ENCODE results near the gene TBC1D1. TPM values are rescaled to one million over a fixed set of nuclear protein-coding genes. Genes with fewer than 3 reads are reported as not detected.

TBC1D1 gene
- total and polyA plus RNA-seq, 2 experiments from 2014 or later = 53.9 to 151 TPM

- no peaks in the 10 kb centered on the region for H3K4me1 ChIP-seq (ENCODE audit: insufficient read depth)
- no peak for TF ChIP-seq ZNF331 (CRISPR knock-in tag; IDR thresholded peaks at IDR 0.05; ENCODE audit: low read depth)
- no peak for TF ChIP-seq ZNF462 (CRISPR knock-in tag; IDR thresholded peaks at IDR 0.05)
- TF ChIP-seq CREB1 (CRISPR knock-in tag; IDR thresholded peaks at IDR 0.05; ENCODE audit: low read depth) = no peak
- no peak for TF ChIP-seq ZNF114 (CRISPR knock-in tag; IDR thresholded peaks at IDR 0.05)
- no peak for TF ChIP-seq CTCF (conservative IDR thresholded peaks at IDR 0.05; ENCODE audit: low read depth in 2 of 2)
- no peak for TF ChIP-seq NANOG (IDR thresholded peaks at IDR 0.05; ENCODE audit: borderline replicate concordance)
- TF ChIP-seq POLR2AphosphoS5 (IDR thresholded peaks at IDR 0.05; ENCODE audit: low read depth) = no peak
- TF ChIP-seq EZH2phosphoT487 (IDR thresholded peaks at IDR 0.05; ENCODE audit: unreplicated experiment) = no peak
- no peak for TF ChIP-seq STAT1 (IDR thresholded peaks at IDR 0.05; ENCODE audit: unreplicated experiment)
- no peaks in the 10 kb centered on the region for H3K27me3 ChIP-seq (ENCODE audit: insufficient read depth)
- H3K79me2 ChIP-seq (replicated peaks; ENCODE audit: insufficient read depth) = no peaks in the 10 kb centered on the region
- Mint-ChIP-seq H3K27me3 (ENCODE audit: insufficient read depth, low read depth, poor library complexity) (peaks cover 6% of the 10 kb centered on the region), H3K9me3 (no peaks in the 10 kb centered on the region; the same call in 2 of the 3 replicates), H3K4me3 (no peak overlapping the region), H3K36me3 (ENCODE audit: low read depth) (no peaks in the 10 kb centered on the region), H3K4me1 (peaks cover 6% of the 10 kb centered on the region; the same call in 2 of the 3 replicates), H3K27ac (no peak overlapping the region)
- no peak for DNase-seq (ENCODE audit: low spot score)
- H3F3A ChIP-seq (replicated peaks; ENCODE audit: low read depth) = no peaks in the 10 kb centered on the region
- peaks cover 4% of the 10 kb centered on the region; the same call in 1 of the 2 replicates for H3K9me2 ChIP-seq (ENCODE audit: insufficient read depth)
- ATAC-seq = no peak
- no peak overlapping the region for H3K4me2 ChIP-seq
- no peaks in the 10 kb centered on the region for H3K36me3 ChIP-seq (ENCODE audit: insufficient read depth)
- H2AFZ ChIP-seq = no peak overlapping the region
- no peaks in the 10 kb centered on the region for H4K20me1 ChIP-seq (replicated peaks; ENCODE audit: insufficient read depth)
- H3K4me3 ChIP-seq = no peak overlapping the region
- H3K27ac ChIP-seq (ENCODE audit: low read depth) = no peak overlapping the region
These were observed 254.3 kb downstream of the TBC1D1 start for GRCh38 chr4:38145033-38145678.

Data from GM23338 (cell line).